ENCODE measurements around the gene CDK2AP2. TPM values are rescaled to one million over a fixed set of nuclear protein-coding genes. Genes with fewer than 3 reads are reported as not detected.

The CDK2AP2 gene
- total and polyA plus RNA-seq, 9 of the 15 experiments (the other 6 are each of a cell fraction or from before 2014, with no cell fraction given) = 4.4 to 47.4 (median 21.7) TPM

- CTCF ChIA-PET (ENCODE audit: low intra/inter-chr PET ratio) = no interaction called here
- no peak overlapping the region for H2AFZ ChIP-seq (ENCODE audit: low read depth, low read length)
- no peaks in the 10 kb centered on the region for H3K36me3 ChIP-seq (ENCODE audit: control insufficient read depth, insufficient read depth, low read length)
- H3K4me2 ChIP-seq (ENCODE audit: insufficient read depth, low read length) = no peak overlapping the region
- TF ChIP-seq, protein P1, sequence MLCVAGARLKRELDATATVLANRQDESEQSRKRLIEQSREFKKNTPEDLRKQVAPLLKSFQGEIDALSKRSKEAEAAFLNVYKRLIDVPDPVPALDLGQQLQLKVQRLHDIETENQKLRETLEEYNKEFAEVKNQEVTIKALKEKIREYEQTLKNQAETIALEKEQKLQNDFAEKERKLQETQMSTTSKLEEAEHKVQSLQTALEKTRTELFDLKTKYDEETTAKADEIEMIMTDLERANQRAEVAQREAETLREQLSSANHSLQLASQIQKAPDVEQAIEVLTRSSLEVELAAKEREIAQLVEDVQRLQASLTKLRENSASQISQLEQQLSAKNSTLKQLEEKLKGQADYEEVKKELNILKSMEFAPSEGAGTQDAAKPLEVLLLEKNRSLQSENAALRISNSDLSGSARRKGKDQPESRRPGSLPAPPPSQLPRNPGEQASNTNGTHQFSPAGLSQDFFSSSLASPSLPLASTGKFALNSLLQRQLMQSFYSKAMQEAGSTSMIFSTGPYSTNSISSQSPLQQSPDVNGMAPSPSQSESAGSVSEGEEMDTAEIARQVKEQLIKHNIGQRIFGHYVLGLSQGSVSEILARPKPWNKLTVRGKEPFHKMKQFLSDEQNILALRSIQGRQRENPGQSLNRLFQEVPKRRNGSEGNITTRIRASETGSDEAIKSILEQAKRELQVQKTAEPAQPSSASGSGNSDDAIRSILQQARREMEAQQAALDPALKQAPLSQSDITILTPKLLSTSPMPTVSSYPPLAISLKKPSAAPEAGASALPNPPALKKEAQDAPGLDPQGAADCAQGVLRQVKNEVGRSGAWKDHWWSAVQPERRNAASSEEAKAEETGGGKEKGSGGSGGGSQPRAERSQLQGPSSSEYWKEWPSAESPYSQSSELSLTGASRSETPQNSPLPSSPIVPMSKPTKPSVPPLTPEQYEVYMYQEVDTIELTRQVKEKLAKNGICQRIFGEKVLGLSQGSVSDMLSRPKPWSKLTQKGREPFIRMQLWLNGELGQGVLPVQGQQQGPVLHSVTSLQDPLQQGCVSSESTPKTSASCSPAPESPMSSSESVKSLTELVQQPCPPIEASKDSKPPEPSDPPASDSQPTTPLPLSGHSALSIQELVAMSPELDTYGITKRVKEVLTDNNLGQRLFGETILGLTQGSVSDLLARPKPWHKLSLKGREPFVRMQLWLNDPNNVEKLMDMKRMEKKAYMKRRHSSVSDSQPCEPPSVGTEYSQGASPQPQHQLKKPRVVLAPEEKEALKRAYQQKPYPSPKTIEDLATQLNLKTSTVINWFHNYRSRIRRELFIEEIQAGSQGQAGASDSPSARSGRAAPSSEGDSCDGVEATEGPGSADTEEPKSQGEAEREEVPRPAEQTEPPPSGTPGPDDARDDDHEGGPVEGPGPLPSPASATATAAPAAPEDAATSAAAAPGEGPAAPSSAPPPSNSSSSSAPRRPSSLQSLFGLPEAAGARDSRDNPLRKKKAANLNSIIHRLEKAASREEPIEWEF (CRISPR knock-in tag; IDR thresholded peaks at IDR 0.05) = no peak
- TF ChIP-seq ATF6 (CRISPR knock-in tag; IDR thresholded peaks at IDR 0.05) (no peak), CHD1 (IDR thresholded peaks at IDR 0.05; ENCODE audit: low read length) (no peak), C11orf30 (IDR thresholded peaks at IDR 0.05; ENCODE audit: low read depth) (no peak), PCBP2 (IDR thresholded peaks at IDR 0.05; ENCODE audit: low read depth, low read length, poor library complexity, severe bottlenecking) (no peak)
- H3K4me3 ChIP-seq = no peak overlapping the region
- peaks cover 0 to 8% of the 10 kb centered on the region in 2 experiments; a peak in 3 of 5 replicates for H3K4me1 ChIP-seq (replicated peaks in 1 of 2; ENCODE audit: control insufficient read depth in 2 of 2, insufficient read depth in 2 of 2, low read length in 2 of 2)
- no peak overlapping the region for H3K27ac ChIP-seq (ENCODE audit: extremely low read depth, low read depth, low read length)
- H4K20me1 ChIP-seq (replicated peaks; ENCODE audit: control insufficient read depth, insufficient read depth, low read length) = no peaks in the 10 kb centered on the region
- no peak for DNase-seq (ENCODE audit: extremely low read depth in 1 of 4, low spot score in 3 of 4)
- H3K9ac ChIP-seq (ENCODE audit: insufficient read depth in 1 of 2, low read depth in 2 of 2, low read length in 2 of 2) = no peak overlapping the region
- intact Hi-C loops (cut with micrococcal nuclease) = no loop called here
- no peaks in the 10 kb centered on the region for H3K79me2 ChIP-seq (ENCODE audit: control insufficient read depth, insufficient read depth, low read length)
- no TSS peak for BruUV-seq (replicated peaks)
- POLR2A ChIA-PET = interaction anchor here (2.9 kb wide), 1 partner anchor 10 kb away, joined by 10 read pairs; no protein-coding TSS in a partner anchor
- H3K9me3 ChIP-seq (replicated peaks; ENCODE audit: control insufficient read depth, insufficient read depth, low read depth, low read length) = no peaks in the 10 kb centered on the region
- in situ Hi-C loops (cut with MboI) = loop anchor here (25.0 kb wide), 1 partner anchor 1152 kb away; the partner anchor contains the start of gene GAL
- 10% methylated on average over 1 of the region's 1 CpG for WGBS (ENCODE audit: insufficient coverage, low coverage, missing lambda C conversion rate)
- no peaks in the 10 kb centered on the region for H3K27me3 ChIP-seq (ENCODE audit: control insufficient read depth in 2 of 2, insufficient read depth in 2 of 2, low read length in 2 of 2)
- no peak for ATAC-seq
- FAIRE-seq = no peak
- no peaks in the 10 kb centered on the region for H3K9me1 ChIP-seq (ENCODE audit: control insufficient read depth, insufficient read depth, low read length)
These were observed 27.6 kb upstream of the CDK2AP2 start for GRCh38 chr11:67535561-67535960.
